GM21381 (cell line): ENCODE results near the gene ACTL10.

ENCODE experiments used
- ATAC-seq: cut with Tn5 transposase; IDR thresholded peaks from one replicate; pipeline ENCODE4 v1.9.1; 2021; ENCODE audit warnings: mild to moderate bottlenecking, moderate library complexity; ENCODE audit not compliant: unreplicated experiment

Gene ACTL10

GRCh38 chr20:33648396-33649004, 18.2 kb upstream of the ACTL10 start:
- no peak for ATAC-seq

- ATAC-seq, result no peak
Observed at GRCh38 chr20:33649201-33649681, 17.5 kb upstream of the ACTL10 start.

- no peak for ATAC-seq
Observed at GRCh38 chr20:33650111-33650752, 16.5 kb upstream of the ACTL10 start.

DNA sequence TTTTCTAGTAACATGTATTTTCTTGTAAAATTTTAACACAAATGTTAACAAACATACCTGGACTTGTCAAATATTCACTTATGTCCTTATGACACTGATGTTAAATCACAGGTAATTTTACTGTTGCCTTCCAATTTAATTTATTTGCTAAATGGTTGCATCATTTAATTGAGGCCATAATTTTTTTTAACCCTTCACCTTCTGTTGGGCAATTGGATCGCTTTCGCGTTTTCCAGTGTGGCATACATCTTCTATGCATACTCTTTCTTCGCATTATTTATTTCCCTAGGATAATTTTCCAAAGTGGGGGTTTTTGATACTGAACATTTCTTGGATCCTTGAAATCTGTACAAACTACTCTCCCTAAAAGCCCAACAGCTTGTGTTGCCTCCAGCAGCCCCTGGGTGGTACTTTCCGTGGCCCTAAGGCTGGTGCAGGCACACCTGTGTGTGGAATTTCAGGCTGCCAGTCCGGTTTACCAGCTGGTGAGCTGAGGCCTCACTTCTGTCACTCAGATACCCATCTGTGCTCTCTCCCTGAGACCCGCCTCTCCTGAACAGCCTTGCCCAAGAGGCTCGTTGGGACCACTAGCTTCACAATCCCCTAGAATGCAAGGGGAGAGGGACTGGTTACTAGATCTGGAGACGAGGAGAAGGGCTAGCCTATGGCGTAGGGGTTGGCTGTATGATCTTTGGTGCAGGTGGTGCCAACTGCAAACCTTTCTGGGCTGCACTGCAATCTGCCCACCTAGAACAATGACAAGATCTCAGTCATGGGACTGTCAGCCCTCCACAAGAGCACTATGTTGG, 15.8 kb upstream of the ACTL10 start:
- no peak for ATAC-seq

- ATAC-seq, result no peak
Observed at GRCh38 chr20:33651562-33652048, 15.1 kb upstream of the ACTL10 start.

GRCh38 chr20:33653218-33653899, 13.4 kb upstream of the ACTL10 start:
- ATAC-seq, result no peak

- ATAC-seq, result no peak
Observed at GRCh38 chr20:33653900-33654596, 12.7 kb upstream of the ACTL10 start.

DNA sequence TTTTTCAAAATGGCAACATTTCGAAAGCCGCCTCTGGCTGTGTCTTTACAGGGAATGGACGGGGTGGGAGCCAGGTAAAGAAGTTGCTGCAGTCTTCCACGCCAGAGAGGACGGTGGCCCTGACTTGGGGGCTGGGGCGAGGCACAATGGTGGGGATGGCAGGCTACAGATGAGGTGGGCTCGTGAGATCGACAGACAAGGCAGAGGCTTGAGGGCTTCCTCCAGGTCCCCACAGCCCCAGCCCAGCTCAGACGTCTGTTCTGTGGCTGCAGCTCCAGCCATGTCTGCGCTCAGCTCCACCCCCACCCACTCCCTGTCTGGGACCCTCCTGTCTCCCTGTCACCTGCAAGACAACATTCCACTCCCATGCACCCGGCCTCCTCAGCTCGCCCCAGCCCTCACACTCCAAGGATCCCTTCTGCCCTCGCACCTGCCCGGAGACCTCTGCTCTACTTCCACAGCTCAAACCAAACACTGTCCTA, 12.0 kb upstream of the ACTL10 start:
- ATAC-seq, result no peak

DNA sequence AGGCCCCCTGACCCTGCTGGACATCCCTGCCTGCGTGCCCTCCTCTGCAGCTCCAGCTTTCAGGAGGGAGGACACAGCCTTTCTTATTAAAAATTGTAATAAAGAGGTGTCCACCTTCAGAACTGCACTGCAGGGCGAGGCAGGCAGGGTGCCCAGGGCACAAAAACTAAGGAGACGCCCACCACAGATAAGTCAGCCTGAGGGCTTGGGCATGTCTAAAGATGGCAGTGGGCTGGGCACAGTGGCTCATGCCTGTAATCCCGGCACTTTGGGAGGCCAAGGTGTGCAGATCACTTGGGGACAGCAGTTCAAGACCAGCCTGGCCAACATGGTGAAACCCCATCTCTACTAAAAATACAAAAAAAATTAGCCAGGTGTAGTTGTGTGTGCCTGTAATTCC, 11.6 kb upstream of the ACTL10 start:
- no peak for ATAC-seq

GRCh38 chr20:33656010-33656782, 10.5 kb upstream of the ACTL10 start:
- ATAC-seq, result no peak

- no peak for ATAC-seq
Observed at GRCh38 chr20:33656783-33657703, 9.7 kb upstream of the ACTL10 start.

- ATAC-seq, result no peak
Observed at GRCh38 chr20:33657704-33658095, 9.0 kb upstream of the ACTL10 start.

- ATAC-seq, result no peak
Observed at GRCh38 chr20:33658510-33658909, 8.2 kb upstream of the ACTL10 start.

GRCh38 chr20:33658929-33659328, 7.8 kb upstream of the ACTL10 start:
- ATAC-seq, result no peak

GRCh38 chr20:33659341-33660034, 7.3 kb upstream of the ACTL10 start:
- no peak for ATAC-seq

DNA sequence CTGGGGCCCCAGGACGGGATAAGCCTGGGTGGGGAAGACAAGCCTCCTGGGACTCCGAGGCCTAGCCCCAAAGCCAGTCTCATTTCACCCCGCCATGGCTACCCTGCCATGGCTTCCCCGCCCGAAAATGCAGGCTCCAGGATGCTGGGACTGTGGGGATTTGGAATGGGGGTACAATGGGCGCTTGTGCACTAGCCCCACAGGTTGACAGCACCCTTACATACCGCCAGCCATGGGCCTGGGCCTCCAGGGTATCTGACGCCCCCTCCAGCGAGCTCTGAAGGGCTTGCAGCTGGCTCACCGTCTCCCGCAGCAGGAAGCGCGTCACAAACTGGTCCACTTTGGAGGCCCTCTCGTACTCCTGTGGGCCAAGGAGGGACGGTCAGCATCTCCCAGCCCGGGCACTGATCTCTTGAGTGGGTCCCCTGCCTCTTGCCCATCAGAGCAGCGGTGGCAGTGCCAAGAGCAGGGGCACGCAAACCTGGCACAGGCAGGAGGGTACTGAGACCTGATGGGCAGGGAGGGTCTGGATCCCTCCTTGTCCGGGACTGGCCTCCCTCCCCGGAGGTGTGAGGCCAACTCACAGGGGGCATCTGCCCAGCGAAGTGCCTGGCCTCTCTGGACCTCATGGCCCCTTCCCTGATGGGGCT, 6.6 kb upstream of the ACTL10 start:
- no peak for ATAC-seq

- ATAC-seq, result no peak
Observed at GRCh38 chr20:33660685-33661058, 6.1 kb upstream of the ACTL10 start.

DNA sequence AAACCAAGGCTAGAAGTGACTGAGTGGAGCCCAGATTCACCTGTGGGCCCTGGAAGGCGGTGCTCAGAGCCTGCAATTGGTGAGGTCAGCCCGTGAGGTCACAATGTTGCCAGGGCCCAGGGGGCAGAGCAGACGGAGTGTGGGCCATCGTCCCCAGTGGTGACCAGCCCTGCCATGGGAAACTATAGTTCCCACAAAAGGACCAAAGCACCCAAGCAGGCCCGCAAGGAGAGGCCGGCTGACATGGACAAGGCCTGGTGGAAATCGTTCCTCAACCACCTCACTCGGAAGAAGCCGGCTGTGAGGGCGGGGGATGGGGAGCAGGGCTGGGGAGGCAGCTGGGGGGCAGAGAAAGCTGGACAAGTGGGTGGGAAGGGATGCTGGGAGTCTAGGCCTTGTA, 4.6 kb upstream of the ACTL10 start, which contains the start of gene C20orf144:
Gene C20orf144, plus strand, starts transcription at position 156 of the 400 bp plus-strand sequence. Its CDS starts 19 bp downstream, at position 175.
- no peak for ATAC-seq
